ENCODE results near the gene ASF1A. TPM values are rescaled to one million over a fixed set of nuclear protein-coding genes. Genes with fewer than 3 reads are reported as not detected.

Gene ASF1A
- total and polyA plus RNA-seq, 7 donors = 5.3 to 22.1 (median 10.8) TPM

DNA sequence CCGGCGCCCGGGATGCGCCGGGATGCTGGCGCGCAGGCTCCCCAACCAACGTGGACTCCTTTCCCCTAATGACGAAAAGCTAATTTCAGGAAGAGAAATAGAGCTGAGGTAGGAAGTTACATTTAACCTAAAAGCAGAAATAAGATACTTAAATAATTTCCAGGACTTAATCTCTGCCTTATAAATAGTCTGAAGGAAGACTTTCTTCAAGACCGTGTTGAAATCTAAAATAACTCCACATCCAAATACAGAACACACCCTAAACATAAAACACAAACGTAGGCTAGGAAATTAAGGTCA lies 1.3 kb downstream of the ASF1A start:
- Histone ChIP-seq H3K4me1 (peaks cover 19% of the 10 kb centered on the region), H3K4me3 (peak overlapping the region; percentile 96), H3K27ac (peak overlapping the region; percentile 95), H3K36me3 (ENCODE audit: insufficient read depth in 1 of 2, low read depth in 1 of 2) (peaks cover 0 to 11% of the 10 kb centered on the region in 2 donors), H3K27me3 (ENCODE audit: insufficient read depth in 3 of 3, low read length in 2 of 3) (no peaks in the 10 kb centered on the region), H3K9me3 (no peaks in the 10 kb centered on the region)
- TF ChIP-seq CTCF (IDR thresholded peaks at IDR 0.05) = no peak
- WGBS, 3 donors = 0 to 1% (median 0%) methylated on average over 11 of the region's 11 CpGs
- DNase-seq = no peak
- intact Hi-C loops (cut with DNase I) = loop anchor here (2.0 to 5.0 kb wide), 2 partner anchors 37 to 40 kb away; partner anchors contain the start of gene MCM9 (in 1 of the 2)
- no peak for ATAC-seq

DNA sequence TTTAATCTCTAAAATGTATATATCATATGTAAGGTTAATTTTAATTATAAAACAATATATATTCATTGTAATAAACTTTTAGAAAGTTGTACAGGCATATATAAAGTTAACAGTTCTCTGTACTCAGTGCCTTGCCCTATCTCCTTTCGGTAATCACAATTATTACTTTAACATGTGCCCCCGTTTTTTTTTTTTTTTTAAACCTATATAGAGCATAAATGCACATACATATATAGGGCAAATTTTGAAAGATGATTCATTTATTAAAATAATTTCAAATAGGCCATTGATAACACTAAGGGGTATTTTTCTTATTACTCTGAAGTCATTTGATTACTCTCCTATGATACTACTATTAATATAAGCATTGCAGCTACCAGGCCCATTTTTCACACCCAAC lies 1.9 kb downstream of the ASF1A start:
- peak overlapping the region; percentile 96 for H3K4me3 ChIP-seq
- intact Hi-C loops (cut with DNase I) = loop anchor here (2.0 to 5.0 kb wide), 2 partner anchors 36 to 39 kb away; partner anchors contain the start of gene MCM9 (in 1 of the 2)
- no peaks in the 10 kb centered on the region for H3K9me3 ChIP-seq
- DNase-seq = no peak
- ATAC-seq = no peak
- peaks cover 0 to 13% of the 10 kb centered on the region in 2 donors for H3K36me3 ChIP-seq (ENCODE audit: insufficient read depth in 1 of 2, low read depth in 1 of 2)
- no peak for TF ChIP-seq CTCF (IDR thresholded peaks at IDR 0.05)
- H3K27me3 ChIP-seq (ENCODE audit: insufficient read depth in 3 of 3, low read length in 2 of 3) = no peaks in the 10 kb centered on the region
- peaks cover 25% of the 10 kb centered on the region for H3K4me1 ChIP-seq
- 45 to 67% (median 50%) methylated on average over 2 of the region's 2 CpGs for WGBS, 3 donors
- peak overlapping the region; percentile 95 for H3K27ac ChIP-seq

GRCh38 chr6:118896339-118897136 lies 2.6 kb downstream of the ASF1A start:
- peak; percentile 27 for TF ChIP-seq CTCF (IDR thresholded peaks at IDR 0.05)
- Histone ChIP-seq H3K4me1 (peaks cover 25% of the 10 kb centered on the region), H3K36me3 (ENCODE audit: insufficient read depth in 1 of 2, low read depth in 1 of 2) (peaks cover 0 to 20% of the 10 kb centered on the region in 2 donors), H3K4me3 (peak overlapping the region; percentile 96), H3K27me3 (ENCODE audit: insufficient read depth in 3 of 3, low read length in 2 of 3) (no peaks in the 10 kb centered on the region), H3K9me3 (no peaks in the 10 kb centered on the region), H3K27ac (peak overlapping the region; percentile 95)
- DNase-seq (no peak), ATAC-seq (no peak)
- intact Hi-C loops (cut with DNase I) = loop anchor here in 1 of 2 donors (5.0 kb wide), 1 partner anchor 36 kb away; no protein-coding TSS in a partner anchor
- WGBS, 3 donors = 62 to 73% (median 65%) methylated on average over 5 of the region's 5 CpGs

DNA sequence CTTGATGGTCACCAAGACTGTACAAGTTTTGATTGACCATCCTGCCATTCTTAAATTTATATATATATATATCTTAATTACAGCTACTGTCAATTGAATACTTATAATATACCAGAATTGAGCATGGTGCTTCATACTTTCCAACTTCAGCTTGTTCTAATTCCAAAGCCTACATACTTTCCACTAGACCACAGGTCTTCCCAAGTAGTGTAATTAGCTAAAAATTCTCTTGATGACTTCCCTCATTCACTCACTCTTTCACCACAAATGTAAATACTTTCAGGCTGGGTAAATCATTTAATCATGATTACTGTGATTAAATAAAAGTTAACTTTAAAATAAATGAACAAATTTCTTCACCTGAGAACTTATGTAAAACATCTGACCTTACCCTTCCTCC lies 3.4 kb downstream of the ASF1A start:
- Histone ChIP-seq H3K4me3 (no peak overlapping the region), H3K27me3 (ENCODE audit: insufficient read depth in 3 of 3, low read length in 2 of 3) (no peaks in the 10 kb centered on the region), H3K9me3 (no peaks in the 10 kb centered on the region), H3K27ac (no peak overlapping the region), H3K36me3 (ENCODE audit: insufficient read depth in 1 of 2, low read depth in 1 of 2) (peaks cover 0 to 28% of the 10 kb centered on the region in 2 donors), H3K4me1 (peaks cover 25% of the 10 kb centered on the region)
- no peak for DNase-seq
- intact Hi-C loops (cut with DNase I) = loop anchor here in 1 of 2 donors (5.0 kb wide), 1 partner anchor 35 kb away; no protein-coding TSS in a partner anchor
- no peak for TF ChIP-seq CTCF (IDR thresholded peaks at IDR 0.05)
- ATAC-seq = no peak

Measured in psoas muscle (tissue), 8 donors.